Measurements from ENCODE around the gene NEURL3. TPM values are rescaled to one million over a fixed set of nuclear protein-coding genes. Genes with fewer than 3 reads are reported as not detected.

The NEURL3 gene
- total RNA-seq, 1 experiment from 2014 or later = not detected

DNA sequence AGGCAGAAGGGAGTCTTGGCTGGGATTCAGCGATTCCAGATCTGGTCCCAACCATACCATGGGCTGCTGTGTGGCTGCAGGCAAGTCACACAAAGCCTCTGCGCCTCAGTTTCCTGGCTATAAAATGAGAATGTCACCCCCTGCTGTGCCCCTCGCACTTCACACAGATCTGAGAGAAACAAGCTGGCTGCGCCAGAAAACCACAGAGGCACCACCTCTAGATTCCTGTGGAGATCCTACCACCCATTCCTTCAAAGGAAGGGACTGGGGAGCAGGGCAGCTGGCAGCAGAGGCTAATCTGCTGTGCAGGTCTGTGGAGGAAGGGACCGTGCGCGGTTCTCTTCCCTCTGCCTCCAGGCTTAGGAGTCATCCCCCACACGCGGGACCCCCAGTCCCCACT lies 19.8 kb downstream of the NEURL3 start:
- TF ChIP-seq, protein P1, sequence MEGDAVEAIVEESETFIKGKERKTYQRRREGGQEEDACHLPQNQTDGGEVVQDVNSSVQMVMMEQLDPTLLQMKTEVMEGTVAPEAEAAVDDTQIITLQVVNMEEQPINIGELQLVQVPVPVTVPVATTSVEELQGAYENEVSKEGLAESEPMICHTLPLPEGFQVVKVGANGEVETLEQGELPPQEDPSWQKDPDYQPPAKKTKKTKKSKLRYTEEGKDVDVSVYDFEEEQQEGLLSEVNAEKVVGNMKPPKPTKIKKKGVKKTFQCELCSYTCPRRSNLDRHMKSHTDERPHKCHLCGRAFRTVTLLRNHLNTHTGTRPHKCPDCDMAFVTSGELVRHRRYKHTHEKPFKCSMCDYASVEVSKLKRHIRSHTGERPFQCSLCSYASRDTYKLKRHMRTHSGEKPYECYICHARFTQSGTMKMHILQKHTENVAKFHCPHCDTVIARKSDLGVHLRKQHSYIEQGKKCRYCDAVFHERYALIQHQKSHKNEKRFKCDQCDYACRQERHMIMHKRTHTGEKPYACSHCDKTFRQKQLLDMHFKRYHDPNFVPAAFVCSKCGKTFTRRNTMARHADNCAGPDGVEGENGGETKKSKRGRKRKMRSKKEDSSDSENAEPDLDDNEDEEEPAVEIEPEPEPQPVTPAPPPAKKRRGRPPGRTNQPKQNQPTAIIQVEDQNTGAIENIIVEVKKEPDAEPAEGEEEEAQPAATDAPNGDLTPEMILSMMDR (IDR thresholded peaks at IDR 0.05; ENCODE audit: unreplicated experiment) = no peak
- no TSS peak for BruUV-seq (replicated peaks)
- Mint-ChIP-seq H3K4me1 (ENCODE audit: insufficient read depth, unreplicated experiment) (peaks cover 7% of the 10 kb centered on the region), H3K27ac (ENCODE audit: low read depth, unreplicated experiment) (no peak overlapping the region), H3K9me3 (ENCODE audit: unreplicated experiment) (peaks cover 16% of the 10 kb centered on the region), H3K36me3 (ENCODE audit: insufficient read depth, unreplicated experiment) (no peaks in the 10 kb centered on the region), H3K27me3 (ENCODE audit: insufficient read depth, unreplicated experiment) (no peaks in the 10 kb centered on the region), H3K4me3 (ENCODE audit: unreplicated experiment) (no peak overlapping the region)
- intact Hi-C loops (cut with micrococcal nuclease) = no loop called here
- ChIA-PET CTCF (no interaction called here), POLR2A (no interaction called here)
- no peak for DNase-seq (ENCODE audit: unreplicated experiment)

DNA sequence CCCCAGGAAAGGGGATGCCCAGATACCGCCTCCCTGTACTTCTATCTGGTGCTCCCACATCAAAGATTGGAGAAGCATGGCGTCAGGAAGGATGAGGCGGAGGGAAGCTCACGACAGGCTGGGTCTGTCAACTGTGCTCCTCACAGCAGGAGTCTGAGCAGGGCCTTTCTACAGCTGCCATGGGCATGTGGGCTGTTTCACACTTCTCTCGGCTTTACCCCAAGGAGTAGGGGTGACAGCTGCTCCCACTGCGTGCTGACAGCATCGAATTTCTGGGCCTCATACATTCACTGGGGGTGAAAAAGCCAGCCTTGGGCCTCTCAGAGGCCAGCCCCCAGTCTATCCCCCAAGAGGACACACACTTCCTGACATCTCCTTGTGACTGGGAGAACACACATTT lies 21.1 kb downstream of the NEURL3 start:
- ChIA-PET POLR2A (interaction anchor here (1.0 kb wide), 1 partner anchor 65 kb away, joined by 4 read pairs; no protein-coding TSS in a partner anchor), CTCF (interaction anchor here (0.7 to 1.1 kb wide), 2 partner anchors 25 to 75 kb away, joined by 3 read pairs; no protein-coding TSS in a partner anchor)
- Mint-ChIP-seq H3K4me3 (ENCODE audit: unreplicated experiment) (no peak overlapping the region), H3K4me1 (ENCODE audit: insufficient read depth, unreplicated experiment) (peaks cover 7% of the 10 kb centered on the region), H3K27ac (ENCODE audit: low read depth, unreplicated experiment) (no peak overlapping the region), H3K9me3 (ENCODE audit: unreplicated experiment) (peaks cover 16% of the 10 kb centered on the region), H3K27me3 (ENCODE audit: insufficient read depth, unreplicated experiment) (peaks cover 5% of the 10 kb centered on the region), H3K36me3 (ENCODE audit: insufficient read depth, unreplicated experiment) (no peaks in the 10 kb centered on the region)
- TF ChIP-seq, protein P1 (IDR thresholded peaks at IDR 0.05; ENCODE audit: unreplicated experiment) = no peak
- no TSS peak for BruUV-seq (replicated peaks)
- no peak for DNase-seq (ENCODE audit: unreplicated experiment)
- intact Hi-C loops (cut with micrococcal nuclease) = no loop called here

DNA sequence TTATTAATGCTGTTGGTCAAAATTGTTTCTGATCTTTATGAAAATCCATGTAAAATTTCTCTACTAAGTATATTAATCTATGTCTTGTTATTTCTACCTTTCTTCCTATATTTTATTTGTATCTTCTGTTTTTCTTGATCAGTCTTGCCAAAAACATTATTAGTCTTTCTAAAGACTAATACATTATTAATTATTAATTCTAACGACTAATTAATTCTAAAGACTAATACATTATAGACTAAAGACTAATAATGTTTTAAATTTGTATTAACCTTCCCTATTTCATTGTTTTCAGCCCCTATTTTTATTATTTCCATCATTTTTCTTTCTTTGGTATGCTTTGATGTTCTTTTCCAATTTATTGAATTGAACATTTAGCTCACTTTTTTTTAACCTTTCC lies 27.7 kb downstream of the NEURL3 start:
- CTCF ChIA-PET = interaction anchor here (2.0 kb wide), 1 partner anchor 32 kb away, joined by 9 read pairs; no protein-coding TSS in a partner anchor
- Mint-ChIP-seq H3K27ac (ENCODE audit: low read depth, unreplicated experiment) (no peak overlapping the region), H3K9me3 (ENCODE audit: unreplicated experiment) (peaks cover 15% of the 10 kb centered on the region), H3K4me3 (ENCODE audit: unreplicated experiment) (no peak overlapping the region), H3K4me1 (ENCODE audit: insufficient read depth, unreplicated experiment) (no peaks in the 10 kb centered on the region), H3K36me3 (ENCODE audit: insufficient read depth, unreplicated experiment) (no peaks in the 10 kb centered on the region), H3K27me3 (ENCODE audit: insufficient read depth, unreplicated experiment) (peaks cover 25% of the 10 kb centered on the region)
- intact Hi-C loops (cut with micrococcal nuclease) = no loop called here
- DNase-seq (ENCODE audit: unreplicated experiment) = no peak
- no TSS peak for BruUV-seq (replicated peaks)
- TF ChIP-seq, protein P1 (IDR thresholded peaks at IDR 0.05; ENCODE audit: unreplicated experiment) = no peak
- POLR2A ChIA-PET = no interaction called here

DNA sequence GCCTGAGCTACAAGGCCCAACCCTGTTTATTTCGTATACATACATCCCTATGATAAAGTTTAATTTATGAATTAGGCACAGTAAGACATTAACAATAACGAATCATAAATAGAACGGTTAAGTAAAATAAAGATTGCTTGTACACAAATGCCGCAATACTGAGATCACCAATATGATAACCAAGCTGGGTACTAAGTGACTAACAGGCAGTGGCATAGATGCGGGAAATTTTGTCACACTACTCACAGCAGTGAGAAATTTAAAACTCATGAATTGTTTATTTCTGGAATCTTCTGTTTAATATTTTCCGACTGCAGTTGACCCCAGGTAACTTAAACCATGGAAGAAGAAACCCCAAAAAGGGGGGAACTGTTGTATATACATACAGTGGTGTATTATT lies 33.4 kb downstream of the NEURL3 start:
- CTCF ChIA-PET = interaction anchor here (0.6 kb wide), 1 partner anchor 1119 kb away, joined by 4 read pairs; no protein-coding TSS in a partner anchor
- POLR2A ChIA-PET = no interaction called here
- BruUV-seq (replicated peaks) = no TSS peak
- no peak overlapping the region for H3K4me3 Mint-ChIP-seq (ENCODE audit: unreplicated experiment)
- H3K4me1 Mint-ChIP-seq (ENCODE audit: insufficient read depth, unreplicated experiment) = no peaks in the 10 kb centered on the region
- TF ChIP-seq, protein P1 (IDR thresholded peaks at IDR 0.05; ENCODE audit: unreplicated experiment) = no peak
- H3K27me3 Mint-ChIP-seq (ENCODE audit: insufficient read depth, unreplicated experiment) = peaks cover 13% of the 10 kb centered on the region
- H3K27ac Mint-ChIP-seq (ENCODE audit: low read depth, unreplicated experiment) = no peak overlapping the region
- intact Hi-C loops (cut with micrococcal nuclease) = no loop called here
- no peaks in the 10 kb centered on the region for H3K9me3 Mint-ChIP-seq (ENCODE audit: unreplicated experiment)
- no peak for DNase-seq (ENCODE audit: unreplicated experiment)
- H3K36me3 Mint-ChIP-seq (ENCODE audit: insufficient read depth, unreplicated experiment) = no peaks in the 10 kb centered on the region
